Glomerular visceral epithelial cell (primary cell): ENCODE results near the gene SLC8A1.

Experiments used
- DNase-seq: peaks from one replicate; pipeline ENCODE4 v3.0.0-alpha.2; 2016; ENCODE audit errors: extremely low spot score

The SLC8A1 gene

DNA sequence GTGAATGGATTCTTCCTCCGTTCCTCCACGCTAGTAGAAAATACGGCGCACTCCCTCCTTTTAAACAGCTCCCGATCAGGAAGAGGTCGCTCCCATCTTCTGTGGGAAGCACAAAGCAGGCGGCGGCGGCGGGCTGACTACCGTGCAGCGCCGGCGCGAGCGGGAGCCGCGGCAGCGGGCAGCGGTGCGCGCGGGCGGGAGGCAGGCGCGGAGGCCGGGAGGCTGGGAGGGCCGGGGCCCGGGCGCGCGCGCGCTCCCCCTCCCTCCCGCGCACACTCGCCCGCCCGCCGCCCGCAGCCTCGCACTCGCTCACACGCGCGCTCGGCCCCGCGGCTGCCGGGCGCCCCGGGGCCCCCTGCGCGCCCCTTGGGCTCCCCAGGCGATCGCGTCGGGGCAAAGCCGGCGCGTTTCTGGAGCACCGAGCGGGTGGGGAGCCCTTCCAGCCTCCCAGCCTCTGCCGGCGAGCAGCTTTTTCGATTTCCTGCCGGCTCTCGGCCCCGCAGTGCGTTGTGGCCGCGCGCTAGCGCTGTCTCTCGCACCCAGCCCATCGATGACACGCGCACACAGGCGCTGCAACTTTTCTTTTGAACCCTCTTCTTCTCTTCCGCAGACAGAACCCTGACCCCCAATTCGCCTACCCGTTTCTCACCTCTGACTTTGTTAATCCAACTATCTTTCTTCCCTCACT lies at the start of gene SLC8A1:
Gene SLC8A1 (minus strand): TSS at position 173 of the 688 bp plus-strand sequence.
- peak; percentile 47 for DNase-seq

DNA sequence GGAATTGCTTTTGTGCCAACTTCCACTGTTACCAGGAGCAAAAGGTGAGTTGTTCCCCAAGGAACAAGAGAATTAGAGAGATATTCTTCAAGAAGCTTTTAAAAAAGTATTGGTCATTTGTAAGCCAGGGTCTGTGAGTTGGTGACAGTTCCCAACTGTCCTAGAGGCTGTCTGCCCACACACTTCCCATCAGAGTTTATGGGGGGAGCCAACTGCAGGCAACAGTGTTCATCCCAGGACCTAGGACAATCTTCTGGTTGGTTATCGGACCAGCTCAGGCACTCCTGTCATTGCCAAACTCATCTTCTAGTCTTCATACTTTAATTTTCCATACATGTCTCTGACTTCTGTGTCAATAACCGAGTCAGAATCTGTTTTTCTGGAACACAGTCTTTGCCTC lies 47.5 kb upstream of the SLC8A1 start:
- no peak for DNase-seq

DNA sequence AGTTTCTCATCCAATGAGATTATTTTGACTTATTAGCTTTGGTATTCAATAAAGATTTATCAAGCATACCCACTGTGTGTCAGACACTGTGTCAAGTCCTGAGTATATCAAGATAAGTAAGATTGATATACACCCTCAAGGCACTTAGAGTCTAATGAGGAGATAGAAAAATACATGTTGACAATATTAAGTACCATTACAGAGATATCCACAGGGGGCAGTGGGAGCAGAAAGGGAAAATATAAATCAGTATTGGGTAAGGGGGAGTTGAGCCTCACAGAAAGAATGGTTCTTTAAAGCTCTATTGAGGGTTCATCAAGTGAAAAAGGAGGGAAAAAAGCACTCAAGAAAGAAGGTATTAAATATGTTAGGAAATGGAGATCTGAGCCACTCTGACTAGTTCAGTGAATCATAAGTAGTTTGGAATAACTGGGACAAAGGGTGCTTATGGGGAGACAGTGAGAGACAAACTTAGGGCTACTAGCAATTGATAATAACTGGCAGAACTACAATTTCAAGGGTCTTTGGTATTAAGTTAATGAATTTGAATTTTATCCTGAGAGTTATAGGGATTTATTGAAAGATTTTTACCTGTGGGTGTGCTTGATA lies 45.5 kb upstream of the SLC8A1 start:
- no peak for DNase-seq

DNA sequence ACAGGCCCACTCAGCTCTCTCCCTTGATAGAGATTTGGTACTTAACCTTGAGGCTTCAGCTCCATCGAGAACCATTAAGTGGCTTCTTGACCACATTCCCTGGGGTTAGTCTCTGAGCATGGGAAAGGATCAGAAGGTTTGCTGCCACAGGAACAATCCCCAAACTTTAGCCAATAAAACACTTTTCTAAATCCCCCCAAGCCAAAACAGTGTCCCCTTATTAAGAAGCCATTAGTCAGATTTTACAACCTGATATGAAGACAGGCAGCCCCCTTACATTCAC lies 37.7 kb upstream of the SLC8A1 start:
- no peak for DNase-seq

DNA sequence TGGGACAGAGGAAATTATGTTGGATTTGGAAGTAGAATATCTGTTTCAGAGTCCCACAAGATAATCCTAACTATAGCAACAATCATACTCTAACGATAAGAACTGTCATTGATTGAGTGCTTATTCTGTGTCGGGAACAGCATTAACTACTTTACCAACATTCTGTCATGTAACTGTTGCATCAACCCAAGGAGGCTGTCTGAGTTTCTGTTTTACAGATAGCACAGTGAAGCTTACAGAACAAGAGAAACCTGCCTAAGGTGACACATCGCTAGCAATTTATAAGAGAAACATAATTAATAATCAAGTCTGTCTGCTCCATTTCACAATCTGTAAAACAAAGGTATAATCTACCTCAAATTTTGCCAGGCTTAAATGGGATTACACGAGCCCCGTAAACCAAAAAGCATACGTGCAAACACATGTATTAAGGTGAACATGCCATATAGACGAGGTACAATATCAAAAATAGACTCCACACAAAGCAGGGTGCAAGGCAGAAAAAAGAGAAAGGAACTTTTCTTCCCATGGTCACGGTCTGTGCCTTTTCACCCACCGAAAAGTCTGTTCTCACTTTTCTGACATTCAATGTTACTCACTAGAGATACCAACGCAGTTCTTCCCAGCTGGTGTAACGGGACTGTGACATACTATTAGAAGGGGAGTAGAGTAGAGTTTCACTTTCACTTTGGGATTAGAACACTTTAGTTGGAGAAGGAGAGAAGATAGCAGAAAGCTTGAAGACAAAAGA lies 37.2 kb upstream of the SLC8A1 start:
- DNase-seq: no peak

DNA sequence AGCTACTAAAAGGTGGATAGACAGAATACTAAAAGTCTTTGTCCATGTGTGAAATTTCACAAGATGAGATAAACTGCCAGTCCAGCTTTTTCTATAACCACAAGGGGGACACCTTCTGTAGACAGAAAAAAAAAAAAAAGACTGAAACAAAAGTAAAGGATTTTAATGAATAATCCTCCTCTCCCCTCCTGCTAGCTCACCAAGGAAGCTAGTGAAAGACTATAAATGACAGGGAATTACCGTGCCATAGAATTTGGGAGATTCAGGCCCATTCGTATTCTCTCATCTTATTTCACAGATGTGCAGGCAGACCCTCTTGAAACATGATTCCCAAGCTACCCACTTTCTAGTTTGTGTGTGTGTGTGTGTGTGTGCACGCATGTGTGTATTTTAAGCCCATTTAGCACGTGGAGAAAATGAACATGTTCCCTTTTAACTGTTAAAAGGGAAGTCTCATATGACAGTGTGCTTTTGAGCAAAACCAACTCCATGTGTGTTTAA lies 36.3 kb upstream of the SLC8A1 start:
- DNase-seq: peak; percentile 47

DNA sequence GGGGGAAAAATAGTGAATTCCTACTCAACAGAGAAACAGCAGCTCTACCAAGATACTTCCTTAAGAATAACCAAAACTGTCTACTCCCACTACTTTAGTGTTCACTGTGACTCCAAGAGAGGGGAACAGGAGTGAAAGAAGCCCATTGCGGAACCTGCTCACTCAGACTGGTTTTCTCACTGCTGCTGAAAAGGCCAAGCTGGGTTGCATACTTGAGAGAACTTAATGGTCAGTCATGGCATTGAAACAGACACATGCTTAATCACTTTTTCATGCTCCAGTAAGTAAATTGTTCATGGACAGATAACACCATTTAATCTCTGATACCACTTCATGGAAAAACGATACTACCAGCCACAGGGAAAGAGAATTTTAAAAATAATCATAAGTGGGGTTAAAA lies 35.7 kb upstream of the SLC8A1 start:
- DNase-seq: peak; percentile 47

DNA sequence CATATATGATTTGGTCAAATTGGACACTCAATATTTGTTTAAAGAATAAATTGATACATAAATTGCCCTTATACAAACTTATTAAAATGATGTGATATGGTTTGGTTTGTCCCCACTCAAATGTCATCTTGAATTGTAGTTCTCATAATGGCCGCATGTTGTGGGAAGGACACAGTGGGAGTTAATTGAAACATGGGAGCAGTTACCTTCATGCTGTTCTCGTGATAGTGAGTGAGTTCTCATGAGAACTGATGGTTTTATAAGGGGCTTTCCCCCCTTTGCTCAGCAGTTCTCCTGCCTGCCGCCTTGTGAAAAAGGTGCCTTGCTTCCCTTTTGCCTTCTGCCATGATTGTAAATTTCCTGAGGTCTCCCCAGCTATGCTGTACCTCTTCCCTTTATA lies 34.0 kb upstream of the SLC8A1 start:
- DNase-seq: no peak

DNA sequence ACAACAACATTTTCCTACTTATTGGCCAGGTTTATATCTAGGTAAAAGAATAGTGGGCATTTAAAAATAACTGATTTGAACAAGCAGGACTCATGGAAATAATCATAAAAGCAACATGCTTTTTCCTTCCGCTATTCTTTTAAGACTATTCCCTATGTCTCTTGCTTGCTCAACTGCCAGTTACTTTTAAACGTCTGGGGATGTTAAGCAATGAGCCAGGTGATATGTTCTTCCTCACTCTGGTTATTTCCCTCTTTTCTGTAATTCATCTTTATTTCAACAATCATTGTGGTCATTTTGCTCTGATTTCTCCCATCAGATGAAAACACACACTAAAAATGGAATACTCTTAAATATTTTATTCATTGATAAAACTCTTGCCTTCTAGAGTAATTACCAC lies 33.4 kb upstream of the SLC8A1 start:
- no peak for DNase-seq

DNA sequence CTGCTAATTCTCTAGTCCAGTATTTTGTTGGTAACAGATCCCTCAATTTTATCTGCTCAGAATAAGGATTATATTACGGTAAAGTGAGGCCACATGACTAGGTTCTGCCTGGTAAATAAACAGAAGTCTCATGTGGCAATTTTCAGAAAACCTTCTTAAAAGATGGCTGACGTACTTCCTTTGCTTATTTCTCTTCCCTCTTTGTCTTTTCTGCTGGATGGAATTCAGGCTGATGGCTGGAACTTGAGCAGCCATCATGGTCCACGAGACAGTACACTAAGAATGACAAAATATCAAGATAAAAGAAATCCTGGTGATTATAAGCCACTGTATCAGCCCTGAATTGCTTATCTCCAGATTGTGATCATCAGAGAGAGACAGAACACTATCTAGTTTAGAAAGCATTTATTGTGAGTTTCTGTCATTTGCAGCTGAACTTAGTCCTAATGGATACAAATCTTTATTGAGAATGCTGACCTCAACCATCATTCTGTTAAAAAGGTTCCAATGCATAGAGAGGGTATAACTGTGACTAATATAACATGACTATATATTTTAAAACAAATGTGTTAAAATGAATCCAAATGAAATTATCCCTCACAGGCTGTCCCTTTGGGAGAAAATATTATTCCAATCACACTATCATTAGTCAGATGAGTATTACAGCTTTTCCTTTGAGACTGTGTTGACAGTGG lies 31.8 kb upstream of the SLC8A1 start:
- DNase-seq: no peak

DNA sequence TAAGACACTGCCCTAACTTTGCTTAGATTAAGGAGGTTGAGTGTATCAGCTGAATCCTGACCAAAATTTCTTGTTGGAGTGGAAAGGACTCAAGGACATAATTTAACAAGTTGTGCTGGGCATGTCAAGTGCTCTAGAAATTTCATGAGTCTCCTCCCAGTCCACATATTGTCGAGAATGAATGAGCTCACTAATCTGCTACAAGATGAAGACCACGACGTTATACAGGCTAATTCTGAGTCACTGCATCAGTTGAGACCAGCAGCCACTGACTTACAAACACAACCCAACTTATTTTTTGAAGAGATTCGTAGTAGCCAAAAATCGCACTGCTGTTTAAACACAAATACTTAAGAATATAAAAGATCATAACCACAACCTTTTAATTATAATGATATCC lies 28.7 kb upstream of the SLC8A1 start:
- DNase-seq: no peak

DNA sequence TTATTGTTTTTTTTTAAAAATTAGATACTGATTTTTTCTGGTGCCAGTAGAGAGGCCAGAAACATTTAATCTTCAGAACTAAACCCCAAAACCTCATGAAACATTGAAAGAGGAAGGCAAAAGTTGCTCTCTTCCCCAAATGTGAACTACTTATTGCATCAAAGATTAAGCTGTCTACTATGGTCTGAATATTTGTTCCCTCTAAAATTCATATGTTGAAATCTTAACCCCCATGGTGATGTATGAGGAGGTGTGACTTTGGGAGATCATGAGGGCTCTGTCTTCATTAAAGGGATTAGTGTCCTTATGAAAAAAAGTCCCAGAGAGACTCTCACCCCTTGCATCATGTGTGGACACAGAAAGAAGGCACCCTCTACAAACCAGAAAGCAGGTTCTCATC lies 28.2 kb upstream of the SLC8A1 start:
- no peak for DNase-seq

DNA sequence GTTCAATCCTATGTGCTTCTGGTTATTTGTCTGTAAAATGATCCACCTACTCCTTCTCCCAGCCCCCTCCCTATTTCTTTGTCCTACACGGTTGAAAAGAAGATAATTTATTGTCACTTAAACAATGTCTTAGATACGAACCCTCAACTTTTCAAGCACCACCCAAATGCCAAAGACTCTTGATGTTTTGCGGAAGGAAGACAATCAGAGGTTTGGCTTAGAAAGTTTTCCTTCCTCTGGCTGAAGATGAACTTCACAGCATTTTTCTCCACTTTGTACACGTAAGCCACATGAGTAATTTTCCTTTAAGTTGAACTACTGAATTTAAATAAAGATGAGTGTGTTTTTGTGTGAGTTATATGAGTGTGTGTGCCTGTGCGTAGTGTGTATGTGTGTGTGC lies 25.5 kb upstream of the SLC8A1 start:
- no peak for DNase-seq

DNA sequence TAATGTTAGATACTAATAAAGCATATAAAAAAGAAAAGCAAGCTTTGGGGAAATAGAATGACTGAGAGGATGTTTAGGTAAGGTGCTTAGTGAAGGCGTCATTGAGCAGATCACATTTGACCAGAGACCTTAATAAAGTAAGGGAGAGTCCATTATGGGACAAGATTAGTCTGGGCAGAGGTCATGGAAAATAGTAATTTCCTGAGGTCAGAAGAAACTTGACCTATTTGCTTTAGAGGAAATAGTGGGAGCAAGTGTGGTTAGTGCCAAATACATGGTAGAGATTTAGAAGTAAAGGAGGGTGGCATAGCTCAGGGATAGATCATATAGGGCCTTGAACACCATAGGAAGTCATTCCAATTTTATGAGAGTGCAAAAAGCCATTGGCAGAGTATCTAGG lies 24.5 kb upstream of the SLC8A1 start:
- no peak for DNase-seq

DNA sequence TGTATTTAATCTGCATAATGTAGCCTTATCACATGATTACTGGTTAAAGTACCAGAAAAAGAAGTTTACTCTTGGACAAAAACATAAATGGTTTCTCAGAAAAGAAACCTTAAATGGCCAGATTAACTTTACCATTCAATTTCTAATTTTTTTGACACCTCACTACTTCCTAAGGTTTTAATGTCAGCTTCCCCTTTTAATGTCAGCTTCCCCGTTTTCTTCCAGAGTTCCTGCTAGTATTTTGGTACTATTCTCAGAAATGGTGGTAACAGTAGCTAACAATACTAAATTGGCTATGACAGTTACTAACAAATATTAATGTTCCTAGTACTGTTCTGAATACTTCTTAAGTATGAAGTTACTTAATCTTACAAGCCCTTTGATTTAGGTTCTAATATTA lies 22.4 kb upstream of the SLC8A1 start:
- no peak for DNase-seq

DNA sequence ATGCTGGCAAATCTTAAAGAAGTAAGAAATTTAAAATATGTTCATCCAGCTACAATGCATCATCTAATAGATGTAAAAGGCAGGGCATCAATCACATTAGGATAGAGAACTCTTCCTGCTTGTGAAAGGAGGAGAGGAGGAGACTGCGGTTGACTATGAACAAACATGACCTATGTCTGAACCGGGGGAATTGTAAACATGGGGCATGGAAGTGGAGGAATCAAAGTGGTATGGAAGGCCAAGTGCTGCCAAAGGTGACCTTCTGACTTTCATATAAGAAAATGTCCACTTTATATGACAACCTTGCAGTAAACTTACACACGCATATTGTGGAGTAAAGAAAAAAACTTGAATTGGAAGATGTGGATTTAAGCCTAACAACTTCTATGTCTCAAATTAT lies 20.0 kb upstream of the SLC8A1 start:
- DNase-seq: no peak

DNA sequence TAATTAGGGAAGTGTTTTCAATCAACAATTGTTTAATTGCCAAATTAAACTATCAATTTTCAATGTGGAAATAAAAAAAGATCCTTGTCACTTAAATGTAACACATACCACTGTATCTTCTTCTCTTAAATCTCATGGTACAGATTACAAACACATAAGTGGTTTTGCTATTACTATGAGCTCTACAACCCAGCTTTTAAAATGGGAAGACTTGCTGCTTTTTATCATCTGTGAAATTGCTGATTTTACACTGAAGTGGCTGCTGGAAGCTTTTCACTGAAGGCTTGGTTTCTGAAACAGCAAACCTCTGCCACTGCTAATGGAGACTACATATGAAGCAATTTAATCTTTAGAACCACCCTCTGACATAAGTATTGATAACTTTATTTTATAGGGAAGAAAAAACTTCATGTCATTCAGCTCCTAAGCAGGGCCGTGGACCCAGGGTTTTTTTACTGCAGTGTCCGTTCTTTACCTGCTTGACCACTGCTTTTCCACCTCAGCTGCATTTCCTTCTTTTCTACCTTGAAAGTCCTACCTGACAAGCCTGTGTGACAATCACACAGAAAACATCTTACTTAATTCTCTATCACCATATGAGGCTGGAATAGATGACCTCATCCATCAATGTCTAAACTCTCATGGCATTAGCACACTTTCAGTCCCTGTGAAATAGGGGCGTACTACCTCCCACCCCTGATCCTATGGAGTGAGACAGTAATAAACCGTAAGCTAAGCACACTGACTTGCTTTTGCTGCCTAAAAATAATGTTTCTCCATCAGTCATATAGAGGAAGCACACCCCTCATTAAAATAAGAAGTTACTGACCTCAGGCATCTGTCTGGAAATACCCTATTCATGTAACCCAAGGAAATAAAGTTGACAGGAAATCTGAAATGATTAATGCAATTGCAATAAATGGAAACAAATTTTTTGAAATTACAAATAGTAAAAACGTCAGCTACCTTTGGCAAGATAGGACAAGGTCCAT lies 19.2 kb upstream of the SLC8A1 start:
- no peak for DNase-seq

DNA sequence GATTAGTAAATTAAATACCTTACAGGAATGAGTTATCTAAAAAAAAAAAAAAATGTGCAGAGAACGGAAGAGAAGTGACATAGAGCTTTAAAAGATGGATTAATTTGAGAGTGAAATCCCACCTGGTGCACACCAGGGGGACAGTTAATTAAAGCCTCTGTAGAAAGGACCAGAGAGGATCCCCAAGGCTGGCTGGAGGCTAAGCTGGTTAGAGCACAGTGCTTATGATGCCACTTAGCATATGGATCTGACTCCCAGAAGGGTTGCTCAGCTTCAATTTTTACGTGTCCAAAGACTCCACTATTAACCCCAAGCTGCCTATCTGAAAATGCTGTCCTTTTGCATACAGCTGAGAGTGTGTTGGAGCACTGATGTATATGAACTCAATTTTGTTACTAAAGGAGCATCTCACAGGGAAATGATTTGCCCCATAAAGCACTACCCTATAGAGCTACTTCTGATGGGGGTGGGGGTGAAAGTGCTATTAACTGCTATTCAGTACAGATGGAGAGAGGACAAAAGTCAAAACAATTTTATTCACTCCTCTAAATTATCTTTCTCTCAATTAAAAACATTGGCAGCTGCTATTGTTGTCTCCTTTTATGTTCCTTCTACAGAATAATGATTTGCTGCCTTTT lies 15.2 kb upstream of the SLC8A1 start:
- DNase-seq: no peak

DNA sequence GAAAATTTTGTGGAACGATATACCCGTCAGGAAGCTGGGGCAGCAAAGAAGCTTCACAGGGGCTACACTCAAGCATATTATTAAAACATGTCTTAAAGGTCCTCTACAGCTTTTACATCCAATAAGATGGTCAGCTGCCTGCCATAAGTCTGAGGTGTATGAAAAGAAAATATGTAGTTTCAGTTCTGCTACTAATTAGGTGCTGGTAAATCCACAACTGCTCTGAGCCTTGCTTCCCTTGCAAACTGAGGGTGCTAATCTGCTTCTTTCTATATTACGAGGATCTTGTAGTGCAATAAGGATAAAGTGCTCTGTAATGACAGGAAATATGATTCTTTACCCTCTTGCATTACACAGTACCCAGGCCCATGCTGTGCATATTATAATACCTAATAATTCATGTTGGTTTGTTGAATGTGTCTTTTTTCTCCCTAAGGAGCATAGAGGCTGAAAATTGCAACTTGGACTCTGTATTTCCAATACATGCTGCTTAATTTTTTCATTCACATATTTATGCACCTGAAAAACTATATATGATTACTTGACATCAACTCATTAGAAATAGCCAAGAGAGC lies 14.5 kb upstream of the SLC8A1 start:
- DNase-seq: no peak

DNA sequence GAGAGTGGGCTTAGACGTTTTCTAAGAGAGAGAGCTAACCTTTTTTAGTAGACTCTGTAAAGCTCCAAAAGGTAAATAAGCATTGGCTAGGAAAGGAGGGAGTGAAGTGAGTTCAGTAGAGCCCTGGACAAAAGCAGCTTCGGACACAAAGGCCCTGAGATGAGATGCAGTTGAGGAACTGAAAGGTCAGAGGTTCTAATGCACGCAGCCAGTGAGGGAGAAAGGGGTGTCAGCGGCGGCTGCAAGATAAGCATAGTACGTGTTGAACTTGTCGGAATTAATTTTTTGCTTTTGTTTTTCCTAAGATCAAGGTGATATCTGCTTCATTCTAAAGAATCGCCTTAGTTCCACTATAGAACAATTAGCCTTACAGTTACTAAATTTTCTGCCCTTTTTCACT lies 11.2 kb upstream of the SLC8A1 start:
- DNase-seq: no peak
